Right lobe of liver (tissue), 4 donors: ENCODE data around the gene RPUSD4.

Experiments used
- CTCF ChIP-seq, 4 donors: fragments of 200-600 bp in 3 of 4; fragments of 450-650 bp in 1 of 4; IDR thresholded peaks; one replicate each; pipeline versions ENCODE4 v1.5.1 to v1.8.0; 2016 to 2022; ENCODE audit warnings: antibody characterized with exemption in 4 of 4, mild to moderate bottlenecking in 2 of 4
- POLR2A ChIP-seq: fragments of 450-650 bp; IDR thresholded peaks from one replicate; pipeline ENCODE4 v1.6.1; 2017; ENCODE audit warnings: antibody characterized with exemption, mild to moderate bottlenecking
- donor health status: DM: no; HTN: no; CAD: no.
- donor health status: DM: no; HTN: no; CAD: no.
- donor health status: DM: no; HTN: yes; CAD: no.

- TF ChIP-seq CTCF (IDR thresholded peaks at IDR 0.05) (no peak), POLR2A (no peak)
Measured at GRCh38 chr11:126192361-126192760, 19.1 kb downstream of the RPUSD4 start.
